ENCODE data around the gene C3orf20. TPM values are rescaled to one million over a fixed set of nuclear protein-coding genes. Genes with fewer than 3 reads are reported as not detected.

Gene C3orf20
- total RNA-seq, 4 donors from 2014 or later = 0.11 to 0.46 TPM; not detected in 2

DNA sequence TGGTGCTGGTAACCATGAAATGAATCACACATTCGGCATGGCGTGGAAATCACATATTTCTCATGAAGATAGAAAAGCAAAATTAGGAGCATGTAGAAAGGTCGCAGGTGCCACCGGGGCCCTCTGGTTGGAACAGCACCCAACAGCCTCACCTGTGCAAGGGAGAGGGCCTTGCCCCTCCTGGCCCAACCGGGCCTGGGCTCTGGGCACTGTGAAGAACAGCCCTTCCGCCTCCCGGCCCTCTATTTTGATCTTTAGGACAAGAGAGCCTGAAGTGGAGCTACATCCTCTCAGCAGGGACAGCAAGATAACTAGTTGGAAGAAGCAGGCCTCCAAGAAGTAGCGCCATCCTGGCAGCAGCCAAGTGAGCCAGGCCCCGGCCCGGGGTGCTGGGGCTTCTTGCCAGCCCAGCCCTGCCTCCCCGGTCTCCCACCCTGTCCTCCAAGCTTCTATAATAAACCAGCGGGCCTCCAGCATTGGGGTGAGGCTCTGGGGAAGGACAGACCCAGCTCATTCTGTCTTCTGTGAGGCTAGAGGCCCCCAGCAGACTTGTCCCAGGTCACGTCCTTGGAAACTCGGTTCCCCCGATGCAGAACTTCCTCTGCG lies 97.7 kb downstream of the C3orf20 start:
- in situ Hi-C loops (cut with MboI; ENCODE audit: low sequenced_read_pairs in 4 of 4) = no loop called here
- Histone ChIP-seq H3K9me3 (no peaks in the 10 kb centered on the region), H3K27ac (no peak overlapping the region), H3K4me3 (no peak overlapping the region), H3K4me1 (no peaks in the 10 kb centered on the region), H3K27me3 (no peaks in the 10 kb centered on the region), H3K36me3 (no peaks in the 10 kb centered on the region)
- ATAC-seq (no peak), DNase-seq (no peak)
- no peak for TF ChIP-seq POLR2A (IDR thresholded peaks at IDR 0.05)
- TF ChIP-seq, protein P1, sequence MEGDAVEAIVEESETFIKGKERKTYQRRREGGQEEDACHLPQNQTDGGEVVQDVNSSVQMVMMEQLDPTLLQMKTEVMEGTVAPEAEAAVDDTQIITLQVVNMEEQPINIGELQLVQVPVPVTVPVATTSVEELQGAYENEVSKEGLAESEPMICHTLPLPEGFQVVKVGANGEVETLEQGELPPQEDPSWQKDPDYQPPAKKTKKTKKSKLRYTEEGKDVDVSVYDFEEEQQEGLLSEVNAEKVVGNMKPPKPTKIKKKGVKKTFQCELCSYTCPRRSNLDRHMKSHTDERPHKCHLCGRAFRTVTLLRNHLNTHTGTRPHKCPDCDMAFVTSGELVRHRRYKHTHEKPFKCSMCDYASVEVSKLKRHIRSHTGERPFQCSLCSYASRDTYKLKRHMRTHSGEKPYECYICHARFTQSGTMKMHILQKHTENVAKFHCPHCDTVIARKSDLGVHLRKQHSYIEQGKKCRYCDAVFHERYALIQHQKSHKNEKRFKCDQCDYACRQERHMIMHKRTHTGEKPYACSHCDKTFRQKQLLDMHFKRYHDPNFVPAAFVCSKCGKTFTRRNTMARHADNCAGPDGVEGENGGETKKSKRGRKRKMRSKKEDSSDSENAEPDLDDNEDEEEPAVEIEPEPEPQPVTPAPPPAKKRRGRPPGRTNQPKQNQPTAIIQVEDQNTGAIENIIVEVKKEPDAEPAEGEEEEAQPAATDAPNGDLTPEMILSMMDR (IDR thresholded peaks at IDR 0.05 in 4 of 5, conservative IDR thresholded peaks at IDR 0.05 in 1 of 5) = no peak
- intact Hi-C loops (cut with DNase I; ENCODE audit: low total_unique reads) = no loop called here

DNA sequence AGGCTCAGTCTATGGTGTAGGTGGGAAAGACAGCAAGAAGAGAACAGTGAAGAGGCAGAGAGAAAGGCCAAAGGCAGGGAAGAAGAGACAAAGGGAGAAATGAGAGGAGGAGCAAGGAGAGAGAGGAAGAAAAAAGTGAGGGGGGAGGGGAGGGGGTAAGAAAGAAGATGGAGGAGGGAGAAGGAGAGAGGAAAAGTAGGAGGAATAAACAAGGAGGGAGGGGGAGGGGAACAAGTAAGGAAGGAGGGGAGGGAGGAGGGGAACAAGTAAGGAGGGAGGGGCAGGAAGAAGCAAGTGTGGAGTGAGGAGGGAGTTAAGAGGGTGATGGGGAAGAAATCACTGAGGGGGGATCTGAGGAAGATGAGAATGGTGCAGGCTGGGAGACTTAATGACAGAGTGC lies 98.3 kb downstream of the C3orf20 start:
- no peaks in the 10 kb centered on the region for H3K4me1 ChIP-seq
- DNase-seq (no peak), ATAC-seq (no peak)
- no peak overlapping the region for H3K4me3 ChIP-seq
- in situ Hi-C loops (cut with MboI; ENCODE audit: low sequenced_read_pairs in 4 of 4) (no loop called here), intact Hi-C loops (cut with DNase I; ENCODE audit: low total_unique reads) (no loop called here)
- no peaks in the 10 kb centered on the region for H3K9me3 ChIP-seq
- no peak for TF ChIP-seq POLR2A (IDR thresholded peaks at IDR 0.05)
- TF ChIP-seq, protein P1 (IDR thresholded peaks at IDR 0.05 in 4 of 5, conservative IDR thresholded peaks at IDR 0.05 in 1 of 5) = no peak
- no peaks in the 10 kb centered on the region for H3K36me3 ChIP-seq
- H3K27ac ChIP-seq = no peak overlapping the region
- no peaks in the 10 kb centered on the region for H3K27me3 ChIP-seq

DNA sequence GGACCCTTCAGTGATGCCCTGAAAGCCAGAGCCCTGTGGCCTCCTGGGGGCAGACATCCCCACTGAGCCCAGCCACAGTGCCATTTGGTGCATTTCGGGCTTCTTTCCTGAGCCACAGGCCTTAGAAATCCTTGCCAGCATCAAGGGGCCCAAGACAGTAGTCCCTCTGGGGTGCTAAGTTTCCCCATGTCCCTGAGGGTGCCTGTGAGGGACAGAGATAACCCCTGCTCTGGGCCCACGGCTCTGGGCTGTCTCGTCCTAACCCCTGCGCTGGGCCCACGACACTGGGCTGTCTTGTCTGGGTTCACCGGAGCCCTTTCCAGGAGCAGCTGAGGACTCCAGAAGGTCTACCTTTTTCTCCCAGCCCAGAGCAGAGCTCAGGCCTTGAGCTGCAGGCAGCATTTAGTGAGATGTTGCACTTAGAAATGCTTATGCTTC lies 98.8 kb downstream of the C3orf20 start:
- H3K27me3 ChIP-seq = no peaks in the 10 kb centered on the region
- H3K4me3 ChIP-seq = no peak overlapping the region
- H3K27ac ChIP-seq = no peak overlapping the region
- intact Hi-C loops (cut with DNase I; ENCODE audit: low total_unique reads) = no loop called here
- H3K9me3 ChIP-seq = peaks cover 0 to 4% (median 0%) of the 10 kb centered on the region in 3 donors
- in situ Hi-C loops (cut with MboI; ENCODE audit: low sequenced_read_pairs in 4 of 4) = no loop called here
- ATAC-seq = no peak
- TF ChIP-seq, protein P1 (IDR thresholded peaks at IDR 0.05 in 4 of 5, conservative IDR thresholded peaks at IDR 0.05 in 1 of 5) = no peak
- TF ChIP-seq POLR2A (IDR thresholded peaks at IDR 0.05) = no peak
- H3K4me1 ChIP-seq = no peaks in the 10 kb centered on the region
- H3K36me3 ChIP-seq = no peaks in the 10 kb centered on the region
- DNase-seq = no peak

DNA sequence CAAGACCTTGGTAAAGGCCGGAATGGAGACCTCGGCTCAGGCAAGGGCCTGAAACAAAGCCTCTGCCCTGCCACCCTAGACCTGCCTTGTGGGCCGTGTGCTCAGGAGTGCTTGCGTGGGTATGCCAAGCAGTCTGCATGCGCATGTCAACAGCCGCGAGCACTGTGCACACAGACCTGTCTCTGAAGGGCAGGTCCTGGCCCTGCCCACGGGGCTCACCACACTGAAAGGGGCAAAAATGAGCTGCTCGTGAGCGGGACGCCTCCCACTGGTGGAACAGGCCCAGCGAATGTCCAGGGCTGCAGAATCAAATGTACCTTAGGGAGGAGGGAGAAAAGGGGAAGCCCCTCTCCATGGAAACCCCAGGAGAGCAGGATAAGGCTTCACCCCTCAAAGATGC lies 99.5 kb downstream of the C3orf20 start:
- H3K27me3 ChIP-seq = no peaks in the 10 kb centered on the region
- in situ Hi-C loops (cut with MboI; ENCODE audit: low sequenced_read_pairs in 4 of 4) (no loop called here), intact Hi-C loops (cut with DNase I; ENCODE audit: low total_unique reads) (no loop called here)
- no peaks in the 10 kb centered on the region for H3K36me3 ChIP-seq
- TF ChIP-seq, protein P1 (IDR thresholded peaks at IDR 0.05 in 4 of 5, conservative IDR thresholded peaks at IDR 0.05 in 1 of 5) = no peak
- TF ChIP-seq POLR2A (IDR thresholded peaks at IDR 0.05) = no peak
- DNase-seq = no peak
- no peak overlapping the region for H3K27ac ChIP-seq
- peaks cover 0 to 8% (median 0%) of the 10 kb centered on the region in 3 donors for H3K9me3 ChIP-seq
- no peak overlapping the region for H3K4me3 ChIP-seq
- ATAC-seq = no peak
- no peaks in the 10 kb centered on the region for H3K4me1 ChIP-seq

DNA sequence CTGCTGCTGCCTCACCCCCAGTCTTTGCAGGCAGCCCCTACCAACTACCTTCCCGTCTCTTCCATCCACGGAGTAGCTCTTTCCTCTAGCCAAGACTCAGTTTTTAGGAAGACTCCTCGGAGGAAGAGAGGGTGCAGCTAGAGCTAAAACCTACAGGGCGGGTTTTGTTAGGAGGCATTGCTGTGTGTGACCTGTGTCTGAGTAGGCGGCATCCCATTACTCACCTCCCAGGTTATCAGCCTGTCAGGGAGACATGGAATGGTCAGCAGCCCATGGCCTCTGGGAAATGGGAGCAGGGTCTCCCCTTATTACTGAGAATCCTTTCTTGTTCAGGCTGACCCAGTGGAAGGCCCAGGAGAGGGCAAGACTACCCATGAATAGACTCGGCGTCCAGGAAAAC lies 100.1 kb downstream of the C3orf20 start:
- H3K36me3 ChIP-seq = no peaks in the 10 kb centered on the region
- H3K27ac ChIP-seq = no peak overlapping the region
- TF ChIP-seq, protein P1 (IDR thresholded peaks at IDR 0.05 in 4 of 5, conservative IDR thresholded peaks at IDR 0.05 in 1 of 5) = no peak
- TF ChIP-seq POLR2A (IDR thresholded peaks at IDR 0.05) = no peak
- H3K27me3 ChIP-seq = no peaks in the 10 kb centered on the region
- no peak overlapping the region for H3K4me3 ChIP-seq
- intact Hi-C loops (cut with DNase I; ENCODE audit: low total_unique reads) (no loop called here), in situ Hi-C loops (cut with MboI; ENCODE audit: low sequenced_read_pairs in 4 of 4) (loop anchor here in 1 of 4 donors (25.0 kb wide), 1 partner anchor 137 kb away; no protein-coding TSS in a partner anchor)
- no peak for DNase-seq
- H3K4me1 ChIP-seq = no peaks in the 10 kb centered on the region
- ATAC-seq = no peak
- peaks cover 0 to 8% (median 0%) of the 10 kb centered on the region in 3 donors for H3K9me3 ChIP-seq

All from gastrocnemius medialis (tissue), 4 donors.